ENCODE data around the gene KXD1. TPM values are rescaled to one million over a fixed set of nuclear protein-coding genes. Genes with fewer than 3 reads are reported as not detected.

Gene KXD1
- total RNA-seq, 1 experiment from 2014 or later: 138 TPM

GRCh38 chr19:18589380-18590272, 32.0 kb downstream of the KXD1 start:
- Histone ChIP-seq H4K91ac (ENCODE audit: insufficient read length, low read depth, low read length) (no peak overlapping the region), H3K23ac (ENCODE audit: insufficient read length, low read depth, low read length) (no peak overlapping the region), H3K27me3 (ENCODE audit: insufficient read depth, low read length) (no peaks in the 10 kb centered on the region), H2BK5ac (ENCODE audit: insufficient read length, low read length) (no peak overlapping the region), H2BK12ac (ENCODE audit: insufficient read length, low read depth, low read length) (no peak overlapping the region), H2BK20ac (ENCODE audit: low read depth, low read length, poor library complexity, severe bottlenecking) (no peak overlapping the region), H4K5ac (ENCODE audit: insufficient read length, low read depth, low read length) (no peak overlapping the region), H3K4ac (ENCODE audit: low read depth, low read length) (no peak overlapping the region; the same call in 1 of the 2 replicates), H3K18ac (ENCODE audit: insufficient read length, low read depth, low read length) (peak overlapping the region; percentile 85), H3K79me2 (ENCODE audit: insufficient read depth, low read length) (no peaks in the 10 kb centered on the region), H3K79me1 (ENCODE audit: insufficient read depth, low read depth, low read length, poor library complexity, severe bottlenecking) (no peaks in the 10 kb centered on the region), H3K9me3 (ENCODE audit: control insufficient read depth, low read depth, low read length) (no peaks in the 10 kb centered on the region), H3K4me1 (ENCODE audit: insufficient read depth, low read length) (peaks cover 8% of the 10 kb centered on the region; the same call in 1 of the 2 replicates), H3T11ph (ENCODE audit: low read length) (no peak overlapping the region), H2BK15ac (ENCODE audit: low read depth, low read length) (no peak overlapping the region), H2BK120ac (ENCODE audit: low read depth, low read length, poor library complexity, severe bottlenecking) (no peak overlapping the region), H4K8ac (replicated peaks; ENCODE audit: insufficient read length, low read depth, low read length) (no peak overlapping the region), H2AK5ac (ENCODE audit: insufficient read length, low read length) (no peak overlapping the region), H4K20me1 (ENCODE audit: control insufficient read depth, insufficient read depth, insufficient read length) (no peaks in the 10 kb centered on the region), H2AFZ (ENCODE audit: low read length) (no peak overlapping the region), H3K27ac (ENCODE audit: insufficient read length, low read depth, low read length) (peak overlapping the region; percentile 7), H3K4me2 (ENCODE audit: insufficient read depth, insufficient read length, low read length) (peak overlapping the region; percentile 69), H3K14ac (ENCODE audit: insufficient read depth, low read length) (peak overlapping the region; percentile 88), H3K23me2 (ENCODE audit: insufficient read length, low read depth, low read length, poor library complexity, severe bottlenecking) (peaks cover 26% of the 10 kb centered on the region), H3K9ac (ENCODE audit: extremely low read depth, insufficient read length, low read length) (peak overlapping the region; percentile 57), H3K56ac (ENCODE audit: insufficient read length, low read depth, low read length) (no peak overlapping the region)
- TF ChIP-seq, protein P1, sequence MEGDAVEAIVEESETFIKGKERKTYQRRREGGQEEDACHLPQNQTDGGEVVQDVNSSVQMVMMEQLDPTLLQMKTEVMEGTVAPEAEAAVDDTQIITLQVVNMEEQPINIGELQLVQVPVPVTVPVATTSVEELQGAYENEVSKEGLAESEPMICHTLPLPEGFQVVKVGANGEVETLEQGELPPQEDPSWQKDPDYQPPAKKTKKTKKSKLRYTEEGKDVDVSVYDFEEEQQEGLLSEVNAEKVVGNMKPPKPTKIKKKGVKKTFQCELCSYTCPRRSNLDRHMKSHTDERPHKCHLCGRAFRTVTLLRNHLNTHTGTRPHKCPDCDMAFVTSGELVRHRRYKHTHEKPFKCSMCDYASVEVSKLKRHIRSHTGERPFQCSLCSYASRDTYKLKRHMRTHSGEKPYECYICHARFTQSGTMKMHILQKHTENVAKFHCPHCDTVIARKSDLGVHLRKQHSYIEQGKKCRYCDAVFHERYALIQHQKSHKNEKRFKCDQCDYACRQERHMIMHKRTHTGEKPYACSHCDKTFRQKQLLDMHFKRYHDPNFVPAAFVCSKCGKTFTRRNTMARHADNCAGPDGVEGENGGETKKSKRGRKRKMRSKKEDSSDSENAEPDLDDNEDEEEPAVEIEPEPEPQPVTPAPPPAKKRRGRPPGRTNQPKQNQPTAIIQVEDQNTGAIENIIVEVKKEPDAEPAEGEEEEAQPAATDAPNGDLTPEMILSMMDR (conservative IDR thresholded peaks at IDR 0.05): no peak
- peak; percentile 93 for DNase-seq
- Mint-ChIP-seq H3K4me1 (peaks cover 32 to 34% of the 10 kb centered on the region in 2 experiments), H3K4me3 (peak overlapping the region; percentile 77 to 91), H3K9me3 (no peaks in the 10 kb centered on the region; a peak in 1 of 5 replicates), H3K27ac (peak overlapping the region; percentile 98 to 99 (median 98)), H3K36me3 (ENCODE audit: insufficient read depth in 1 of 3, low read depth in 3 of 3) (peaks cover 3 to 16% (median 5%) of the 10 kb centered on the region in 3 experiments; a peak in 6 of 7 replicates), H3K27me3 (ENCODE audit: low read depth) (peaks cover 4% of the 10 kb centered on the region)
- WGBS (ENCODE audit: extremely low coverage, insufficient read length, low lambda C conversion rate): no CpG with 5 or more reads among the region's 52 CpGs
